ENCODE data around the gene ARID4B. TPM values are rescaled to one million over a fixed set of nuclear protein-coding genes. Genes with fewer than 3 reads are reported as not detected.

Gene ARID4B
- total and polyA plus RNA-seq, 2 donors (not counting 3 experiments of a cell fraction or from before 2014, with no cell fraction given) = 6.7 to 40.7 TPM

GRCh38 chr1:235187316-235187715, 140.7 kb downstream of the ARID4B start:
- no peak overlapping the region for H3K9ac ChIP-seq (replicated peaks; ENCODE audit: extremely low read depth, insufficient read depth, low read length)
- H3K36me3 ChIP-seq (ENCODE audit: control insufficient read depth in 2 of 2, extremely low read depth in 1 of 2, insufficient read depth in 2 of 2, low read length in 2 of 2) = no peaks in the 10 kb centered on the region
- dilution Hi-C loops (cut with MboI; ENCODE audit: extremely low pct_ligation_motif_present, low sequenced_read_pairs) = no loop called here
- no peak overlapping the region for H2AFZ ChIP-seq (ENCODE audit: low read depth, low read length)
- no peak for FAIRE-seq
- H3K4me1 ChIP-seq (ENCODE audit: control insufficient read depth, extremely low read depth, insufficient read depth, low read length) = no peaks in the 10 kb centered on the region
- H3K9me3 ChIP-seq (replicated peaks; ENCODE audit: control insufficient read depth, insufficient read depth, low read length) = no peaks in the 10 kb centered on the region
- H3K27ac ChIP-seq (ENCODE audit: insufficient read depth, low read depth, low read length) = no peak overlapping the region
- no peaks in the 10 kb centered on the region for H3K9me1 ChIP-seq (replicated peaks; ENCODE audit: control insufficient read depth, extremely low read depth, insufficient read depth, low read length)
- H4K20me1 ChIP-seq (replicated peaks; ENCODE audit: control insufficient read depth, extremely low read depth, insufficient read depth, low read length) = no peaks in the 10 kb centered on the region
- CTCF ChIA-PET = no interaction called here
- no peak overlapping the region for H3K4me2 ChIP-seq (ENCODE audit: insufficient read depth, low read length)
- no peaks in the 10 kb centered on the region for H3K79me2 ChIP-seq (ENCODE audit: control insufficient read depth, insufficient read depth, low read length)
- no peak for DNase-seq (ENCODE audit: low read depth, low spot score)
- no peaks in the 10 kb centered on the region for H3K27me3 ChIP-seq (ENCODE audit: control insufficient read depth in 2 of 2, insufficient read depth in 2 of 2, low read length in 2 of 2)
- H3K4me3 ChIP-seq (replicated peaks in 1 of 3; ENCODE audit: insufficient read depth in 1 of 3, low read depth in 1 of 3, low read length in 3 of 3) = no peak overlapping the region
- BruUV-seq (replicated peaks) = no TSS peak
- intact Hi-C loops (cut with micrococcal nuclease) = no loop called here
- POLR2A ChIA-PET = no interaction called here
- TF ChIP-seq CTCF (IDR thresholded peaks at IDR 0.05; ENCODE audit: extremely low read depth in 1 of 2, insufficient read depth in 1 of 2, low read depth in 1 of 2, low read length in 2 of 2) = no peak
- no peak for TF ChIP-seq JUN (IDR thresholded peaks at IDR 0.05; ENCODE audit: borderline replicate concordance, insufficient read depth, insufficient read length, low read depth)
- no peak for TF ChIP-seq POLR2A (IDR thresholded peaks at IDR 0.05; ENCODE audit: low read depth, low read length)
- TF ChIP-seq MYC (IDR thresholded peaks at IDR 0.05; ENCODE audit: low read depth, low read length) = no peak
- no peak for TF ChIP-seq MAX (IDR thresholded peaks at IDR 0.05; ENCODE audit: insufficient read depth, insufficient read length)
- no peak for TF ChIP-seq POLR2AphosphoS5 (IDR thresholded peaks at IDR 0.05; ENCODE audit: insufficient read depth, low read depth, low read length)
- no peak for TF ChIP-seq EZH2 (IDR thresholded peaks at IDR 0.05; ENCODE audit: borderline replicate concordance, low read depth, low read length, severe bottlenecking)
- TF ChIP-seq FOS (IDR thresholded peaks at IDR 0.05; ENCODE audit: borderline replicate concordance, insufficient read depth, low read length) = no peak
- no peak for TF ChIP-seq GATA2 (IDR thresholded peaks at IDR 0.05; ENCODE audit: insufficient read depth, insufficient read length, low read depth, low read length)
